NCI-H146 treated with DMSO at 0.1 percent for 48 hours (cell line): ENCODE results near the gene UPF1.

Source experiments
- DNase-seq: peaks from one replicate; lab custom pipeline; 2025; ENCODE audit not compliant: unreplicated experiment; lab: John Stamatoyannopoulos, UW

Gene UPF1

DNA sequence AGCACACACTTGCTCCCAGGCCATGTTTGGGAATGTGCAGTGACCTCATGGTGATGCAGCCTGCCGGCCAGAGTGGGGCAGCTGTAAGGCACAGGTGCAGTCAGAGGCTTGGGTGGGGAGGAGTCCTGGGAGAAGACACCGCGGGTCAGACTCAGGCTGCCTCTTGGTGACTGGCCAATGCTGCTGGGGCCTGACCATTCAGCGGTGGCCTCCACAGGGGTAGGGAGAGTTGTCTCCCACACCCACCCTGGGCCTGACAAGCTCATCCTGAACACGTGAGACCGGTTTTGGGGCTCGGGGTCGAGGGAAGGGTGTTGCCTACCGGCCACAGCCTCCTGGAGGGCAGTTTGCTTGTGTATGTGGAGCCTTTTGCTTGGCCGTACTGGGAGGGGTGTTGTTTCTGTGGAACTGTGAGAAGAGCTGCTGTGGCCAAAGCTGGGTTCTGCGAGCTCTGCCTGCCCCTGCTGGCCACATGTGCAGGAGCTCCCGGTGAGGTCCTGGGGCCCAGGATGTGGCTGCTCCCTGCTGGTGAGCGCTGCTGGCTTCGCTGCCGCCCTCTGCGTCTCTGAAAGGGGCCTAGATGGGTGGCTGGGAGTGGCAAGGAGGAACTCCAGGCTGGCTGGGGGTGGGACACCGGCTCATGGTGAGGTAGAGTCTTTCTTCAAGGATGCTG is 22.1 kb downstream of the UPF1 start:
- DNase-seq: no peak

DNA sequence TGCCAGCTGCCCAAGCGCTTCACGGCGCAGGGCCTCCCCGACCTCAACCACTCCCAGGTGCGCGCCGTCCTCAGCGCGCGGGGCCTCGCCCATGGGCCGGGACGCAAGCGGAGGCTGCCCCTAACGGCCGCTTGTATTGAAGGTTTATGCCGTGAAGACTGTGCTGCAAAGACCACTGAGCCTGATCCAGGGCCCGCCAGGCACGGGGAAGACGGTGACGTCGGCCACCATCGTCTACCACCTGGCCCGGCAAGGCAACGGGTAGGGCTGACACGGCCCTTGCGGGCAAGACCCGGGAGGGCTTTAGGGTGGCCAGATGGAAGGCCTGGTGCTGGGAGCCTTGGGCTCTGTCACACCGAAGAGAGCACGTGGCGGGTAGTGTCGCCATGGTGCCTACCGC is 23.2 kb downstream of the UPF1 start:
- DNase-seq: no peak

DNA sequence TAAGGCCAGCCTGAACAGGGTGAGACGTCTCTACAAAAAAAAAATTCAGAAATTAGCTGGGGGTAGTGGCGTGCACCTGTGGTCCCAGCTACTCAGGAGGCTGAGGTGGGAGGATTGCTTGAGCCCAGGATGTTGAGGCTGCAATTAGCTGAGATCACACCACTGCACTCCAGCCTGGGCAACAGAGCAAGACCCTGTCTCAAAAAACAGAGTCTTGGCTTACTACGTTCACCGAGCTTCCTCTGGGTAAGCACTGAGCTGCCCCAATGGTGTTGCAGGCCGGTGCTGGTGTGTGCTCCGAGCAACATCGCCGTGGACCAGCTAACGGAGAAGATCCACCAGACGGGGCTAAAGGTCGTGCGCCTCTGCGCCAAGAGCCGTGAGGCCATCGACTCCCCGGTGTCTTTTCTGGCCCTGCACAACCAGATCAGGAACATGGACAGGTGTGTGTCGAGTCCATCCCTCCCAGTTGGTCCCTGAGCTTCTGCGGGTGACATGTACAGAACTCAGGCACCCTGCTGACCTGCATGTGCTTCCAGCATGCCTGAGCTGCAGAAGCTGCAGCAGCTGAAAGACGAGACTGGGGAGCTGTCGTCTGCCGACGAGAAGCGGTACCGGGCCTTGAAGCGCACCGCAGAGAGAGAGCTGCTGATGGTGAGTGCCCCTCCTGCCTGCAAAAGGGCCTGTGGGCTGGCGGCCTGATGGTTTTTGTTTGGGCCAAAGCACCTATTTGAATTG is 24.1 kb downstream of the UPF1 start:
- no peak for DNase-seq

DNA sequence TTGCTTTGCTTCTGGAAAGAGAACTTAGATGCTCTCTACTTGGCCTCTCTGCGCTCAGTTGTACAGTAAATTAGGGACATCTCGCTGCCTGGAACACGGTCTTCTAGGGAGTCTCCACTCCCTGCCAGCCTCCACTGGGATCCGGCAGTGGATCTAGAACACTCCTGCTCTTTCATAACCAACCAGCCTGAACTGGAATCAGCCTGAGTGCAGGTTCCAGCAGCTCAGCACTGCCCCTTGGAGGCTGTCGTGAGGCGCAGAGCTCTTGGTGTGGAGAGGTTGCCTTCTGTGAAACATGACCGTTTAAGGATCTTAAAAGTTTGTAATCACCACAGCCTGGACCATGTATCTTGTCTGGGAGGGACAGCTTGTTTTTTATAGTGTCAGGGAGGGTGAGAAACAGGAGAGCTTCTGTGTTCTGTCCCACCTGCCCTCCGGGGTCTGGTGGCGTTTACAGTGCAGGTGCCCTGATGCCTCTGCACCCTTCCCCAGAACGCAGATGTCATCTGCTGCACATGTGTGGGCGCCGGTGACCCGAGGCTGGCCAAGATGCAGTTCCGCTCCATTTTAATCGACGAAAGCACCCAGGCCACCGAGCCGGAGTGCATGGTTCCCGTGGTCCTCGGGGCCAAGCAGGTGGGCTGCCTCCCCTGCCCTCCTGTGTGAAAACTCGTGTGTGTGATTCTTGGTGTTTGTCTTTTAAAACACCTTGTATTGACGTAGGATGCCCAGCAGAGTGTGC is 24.8 kb downstream of the UPF1 start:
- DNase-seq: no peak

DNA sequence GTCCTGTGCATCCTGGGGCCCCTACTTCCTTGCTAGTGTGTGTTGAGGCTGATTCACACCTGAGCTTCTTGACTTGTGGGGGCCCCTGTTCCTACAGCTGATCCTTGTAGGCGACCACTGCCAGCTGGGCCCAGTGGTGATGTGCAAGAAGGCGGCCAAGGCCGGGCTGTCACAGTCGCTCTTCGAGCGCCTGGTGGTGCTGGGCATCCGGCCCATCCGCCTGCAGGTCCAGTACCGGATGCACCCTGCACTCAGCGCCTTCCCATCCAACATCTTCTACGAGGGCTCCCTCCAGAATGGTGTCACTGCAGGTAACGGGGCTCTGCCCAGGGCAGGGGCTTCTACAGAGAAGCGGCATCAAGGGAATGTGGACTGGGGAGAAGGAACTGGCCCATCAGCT is 25.5 kb downstream of the UPF1 start:
- no peak for DNase-seq

DNA sequence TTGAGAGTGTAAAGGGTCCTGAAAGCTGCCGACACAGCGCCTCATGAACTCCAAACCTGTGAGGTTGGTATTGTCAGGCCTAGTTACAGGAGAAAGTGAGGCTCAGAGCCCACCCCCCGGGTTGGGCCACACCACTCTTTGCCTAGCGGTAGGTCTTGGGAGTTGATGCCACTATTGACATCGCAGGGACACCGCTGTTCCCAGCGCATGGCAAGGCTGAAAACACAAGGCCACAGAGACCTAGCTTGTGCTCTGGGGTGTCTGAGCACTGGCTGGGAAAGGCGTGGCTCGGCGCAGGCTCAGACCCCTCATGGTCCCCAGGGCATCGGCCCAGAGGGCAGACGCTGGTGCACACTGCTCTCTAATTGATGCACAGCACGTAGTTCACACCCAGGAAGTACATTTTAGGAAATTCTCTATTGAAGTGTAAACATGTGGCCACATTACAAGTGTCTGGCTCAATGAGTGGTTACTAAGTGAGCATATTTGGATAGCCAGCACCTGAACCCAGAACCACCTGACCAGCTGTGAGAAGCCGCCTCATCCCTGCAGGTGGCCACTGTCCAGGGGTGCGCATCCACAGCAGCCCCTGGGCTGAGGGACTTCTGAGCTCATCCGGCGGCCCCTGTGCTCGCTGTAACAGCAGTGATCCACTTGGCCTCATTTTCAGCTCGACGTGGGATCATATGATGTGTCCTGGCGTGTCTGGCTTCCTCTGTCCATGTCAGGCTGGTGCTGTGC is 27.3 kb downstream of the UPF1 start:
- no peak for DNase-seq

DNA sequence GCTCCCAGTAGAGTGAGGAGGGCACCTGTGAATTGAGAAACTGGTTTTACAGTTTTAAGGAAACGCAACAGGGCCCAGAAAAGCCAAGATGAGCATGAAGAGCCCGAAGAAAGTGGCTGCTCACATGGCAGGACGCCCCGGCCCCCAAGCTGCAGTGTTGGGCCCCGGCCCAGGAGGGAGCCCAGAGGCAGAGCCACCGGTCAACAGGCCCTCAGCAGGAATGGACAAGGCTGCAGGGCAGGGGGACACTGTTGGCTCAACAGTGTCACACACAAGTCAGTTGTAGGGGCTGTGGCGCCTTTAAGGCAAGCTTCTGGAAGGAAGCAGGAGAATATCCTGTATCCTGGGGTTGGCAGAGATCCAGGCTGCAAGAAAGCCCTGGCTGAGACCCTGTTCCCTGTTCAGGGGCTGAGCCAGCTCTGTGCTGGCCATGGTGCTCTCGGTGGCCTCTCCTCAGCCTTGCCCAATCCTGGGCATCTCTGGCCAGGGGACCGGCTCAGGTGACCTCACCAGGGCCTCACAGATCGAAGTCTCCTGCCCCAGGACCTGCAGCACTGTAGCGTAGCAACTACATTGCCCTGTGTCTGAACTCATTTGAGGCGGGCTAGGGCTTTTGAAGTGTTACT is 28.0 kb downstream of the UPF1 start:
- no peak for DNase-seq

DNA sequence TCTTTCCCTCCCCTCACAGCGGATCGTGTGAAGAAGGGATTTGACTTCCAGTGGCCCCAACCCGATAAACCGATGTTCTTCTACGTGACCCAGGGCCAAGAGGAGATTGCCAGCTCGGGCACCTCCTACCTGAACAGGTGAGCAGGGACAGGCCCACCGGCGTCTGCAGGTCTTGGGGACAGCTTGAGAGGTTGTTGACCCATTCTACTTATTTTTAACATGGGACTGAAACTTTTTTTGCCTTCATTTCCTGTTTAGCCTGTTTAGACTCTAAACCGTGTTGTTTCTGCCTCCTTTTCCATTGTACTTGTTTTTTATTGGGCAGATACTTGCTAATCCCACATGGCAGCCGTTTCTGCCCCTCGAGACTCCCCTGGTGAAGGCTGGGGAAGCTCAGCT is 28.5 kb downstream of the UPF1 start:
- DNase-seq: no peak

DNA sequence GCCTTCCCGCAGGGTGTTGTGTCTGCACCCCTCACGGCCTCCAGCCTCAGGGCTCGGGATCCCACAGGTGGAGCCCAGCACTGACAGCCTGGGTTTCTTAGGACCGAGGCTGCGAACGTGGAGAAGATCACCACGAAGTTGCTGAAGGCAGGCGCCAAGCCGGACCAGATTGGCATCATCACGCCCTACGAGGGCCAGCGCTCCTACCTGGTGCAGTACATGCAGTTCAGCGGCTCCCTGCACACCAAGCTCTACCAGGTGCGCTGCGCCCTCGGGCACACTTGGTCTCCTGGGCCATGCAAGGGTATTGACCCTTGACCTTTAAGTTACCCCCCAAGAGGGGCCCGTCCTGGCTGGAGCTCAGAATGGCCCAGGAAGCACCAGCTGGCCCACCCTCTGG is 29.0 kb downstream of the UPF1 start:
- no peak for DNase-seq

DNA sequence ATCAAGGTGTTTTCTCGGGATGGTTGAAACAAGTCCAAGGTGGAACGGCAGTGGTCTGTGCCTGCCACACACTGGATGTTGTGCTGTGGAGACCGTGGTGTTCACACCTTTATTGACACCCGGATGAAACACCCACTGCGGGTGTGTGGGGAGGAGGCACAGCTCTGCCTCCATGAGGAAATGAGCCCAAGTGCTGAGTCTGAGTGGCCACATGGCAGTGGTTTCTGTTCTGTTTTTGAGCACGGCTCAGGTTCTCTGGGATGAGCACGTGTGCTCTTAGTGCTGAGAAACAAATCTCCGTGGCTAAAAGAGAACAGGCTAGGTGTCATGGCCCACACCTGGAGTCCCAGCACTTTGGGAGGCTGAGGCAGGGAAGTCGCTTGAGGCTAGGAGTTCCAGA is 29.5 kb downstream of the UPF1 start:
- DNase-seq: no peak

DNA sequence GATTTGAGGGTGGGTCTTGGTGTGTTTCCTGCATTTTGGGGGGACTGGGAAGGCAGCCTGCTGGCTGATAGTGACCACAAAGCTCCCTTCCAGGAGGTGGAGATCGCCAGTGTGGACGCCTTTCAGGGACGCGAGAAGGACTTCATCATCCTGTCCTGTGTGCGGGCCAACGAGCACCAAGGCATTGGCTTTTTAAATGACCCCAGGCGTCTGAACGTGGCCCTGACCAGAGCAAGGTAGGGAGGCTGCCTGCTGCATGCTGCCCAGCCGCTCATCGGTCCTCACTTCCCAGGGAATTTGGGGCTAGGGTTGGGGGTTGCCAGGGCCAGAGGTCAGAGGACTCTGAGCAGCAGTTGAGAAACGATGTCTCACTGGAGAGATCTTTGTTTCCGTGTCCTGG is 30.2 kb downstream of the UPF1 start:
- DNase-seq: no peak

DNA sequence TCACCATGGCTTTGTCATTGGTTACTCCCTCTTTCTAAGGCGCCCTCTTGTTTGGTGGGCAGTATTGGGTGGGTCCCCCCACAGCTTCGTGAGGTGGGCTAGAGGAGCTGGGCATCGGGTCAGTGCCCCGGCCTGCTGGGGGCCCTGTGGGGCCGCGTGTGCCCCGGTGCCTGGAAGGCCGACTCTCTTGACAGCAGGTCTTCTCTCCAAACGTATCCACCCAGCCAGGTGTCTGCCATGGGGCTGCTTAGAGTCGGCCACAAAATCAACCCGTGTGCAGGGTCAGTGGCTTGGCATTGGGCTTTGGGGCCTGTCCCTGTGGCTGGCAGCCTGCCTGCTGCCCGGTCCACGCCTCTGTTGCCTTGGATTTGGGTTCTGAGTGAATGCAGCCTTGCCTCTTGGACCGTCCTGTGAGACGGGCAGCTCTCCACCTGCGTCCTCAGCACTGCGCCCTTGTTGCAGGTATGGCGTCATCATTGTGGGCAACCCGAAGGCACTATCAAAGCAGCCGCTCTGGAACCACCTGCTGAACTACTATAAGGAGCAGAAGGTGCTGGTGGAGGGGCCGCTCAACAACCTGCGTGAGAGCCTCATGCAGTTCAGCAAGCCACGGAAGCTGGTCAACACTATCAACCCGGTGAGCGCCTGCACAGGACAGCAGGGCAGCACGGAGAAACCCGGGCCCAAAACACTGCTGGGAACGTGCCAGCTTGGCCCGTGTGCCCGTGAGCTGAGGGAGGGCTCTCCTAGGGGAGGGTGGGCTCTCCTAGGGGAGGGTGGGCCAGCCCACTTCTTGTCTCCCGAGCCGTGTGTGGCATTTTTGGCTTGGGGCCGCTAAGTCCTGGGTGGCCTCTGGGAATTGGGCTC is 31.4 kb downstream of the UPF1 start:
- DNase-seq: no peak

DNA sequence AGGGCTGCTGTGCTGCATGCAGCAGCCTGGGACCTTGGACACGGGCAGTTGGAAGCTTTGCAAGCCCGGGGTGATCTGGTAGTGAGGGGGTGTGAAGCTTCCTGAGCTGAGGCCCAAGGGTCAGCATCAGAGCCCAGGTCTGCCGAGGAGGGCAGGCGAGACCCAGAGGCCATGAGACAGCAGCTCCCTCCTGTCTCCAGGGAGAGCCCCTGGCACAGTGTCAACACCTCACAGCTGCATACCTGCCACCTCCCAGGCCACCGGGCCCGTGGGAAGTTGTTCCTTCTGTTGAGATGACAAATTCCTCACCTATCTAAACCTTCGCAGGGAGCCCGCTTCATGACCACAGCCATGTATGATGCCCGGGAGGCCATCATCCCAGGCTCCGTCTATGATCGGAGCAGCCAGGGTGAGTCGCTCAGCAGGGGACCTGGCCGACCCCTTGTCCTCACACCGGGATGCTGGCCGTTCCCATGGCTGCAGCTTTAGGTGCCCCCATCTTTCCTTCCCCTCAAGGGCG is 32.1 kb downstream of the UPF1 start:
- DNase-seq: no peak

DNA sequence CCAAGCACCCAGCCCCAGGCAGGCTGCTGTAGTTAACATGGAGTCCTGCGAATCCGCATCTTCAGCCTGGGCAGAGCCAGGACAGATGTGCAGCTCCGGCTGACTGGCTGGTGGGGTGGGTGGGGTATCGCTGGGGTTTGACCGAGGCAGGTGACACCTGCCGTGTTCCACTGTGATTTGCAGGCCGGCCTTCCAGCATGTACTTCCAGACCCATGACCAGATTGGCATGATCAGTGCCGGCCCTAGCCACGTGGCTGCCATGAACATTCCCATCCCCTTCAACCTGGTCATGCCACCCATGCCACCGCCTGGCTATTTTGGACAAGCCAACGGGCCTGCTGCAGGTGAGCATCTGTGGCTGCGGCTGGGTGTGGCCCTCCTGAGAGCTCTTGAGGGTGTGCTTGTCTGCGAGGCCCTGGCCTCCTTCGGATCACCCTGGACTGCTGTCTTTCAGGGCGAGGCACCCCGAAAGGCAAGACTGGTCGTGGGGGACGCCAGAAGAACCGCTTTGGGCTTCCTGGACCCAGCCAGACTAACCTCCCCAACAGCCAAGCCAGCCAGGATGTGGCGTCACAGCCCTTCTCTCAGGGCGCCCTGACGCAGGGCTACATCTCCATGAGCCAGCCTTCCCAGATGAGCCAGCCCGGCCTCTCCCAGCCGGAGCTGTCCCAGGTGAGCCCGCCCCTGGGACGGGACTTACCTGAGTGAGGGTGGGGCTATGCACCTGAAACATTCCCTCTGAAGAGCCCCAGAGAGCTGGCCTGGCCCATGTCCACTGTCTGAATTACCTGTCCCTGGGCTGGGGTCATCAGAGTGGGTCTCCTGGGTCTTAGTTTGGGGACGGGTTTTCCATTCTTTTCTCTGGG is 33.6 kb downstream of the UPF1 start:
- no peak for DNase-seq

DNA sequence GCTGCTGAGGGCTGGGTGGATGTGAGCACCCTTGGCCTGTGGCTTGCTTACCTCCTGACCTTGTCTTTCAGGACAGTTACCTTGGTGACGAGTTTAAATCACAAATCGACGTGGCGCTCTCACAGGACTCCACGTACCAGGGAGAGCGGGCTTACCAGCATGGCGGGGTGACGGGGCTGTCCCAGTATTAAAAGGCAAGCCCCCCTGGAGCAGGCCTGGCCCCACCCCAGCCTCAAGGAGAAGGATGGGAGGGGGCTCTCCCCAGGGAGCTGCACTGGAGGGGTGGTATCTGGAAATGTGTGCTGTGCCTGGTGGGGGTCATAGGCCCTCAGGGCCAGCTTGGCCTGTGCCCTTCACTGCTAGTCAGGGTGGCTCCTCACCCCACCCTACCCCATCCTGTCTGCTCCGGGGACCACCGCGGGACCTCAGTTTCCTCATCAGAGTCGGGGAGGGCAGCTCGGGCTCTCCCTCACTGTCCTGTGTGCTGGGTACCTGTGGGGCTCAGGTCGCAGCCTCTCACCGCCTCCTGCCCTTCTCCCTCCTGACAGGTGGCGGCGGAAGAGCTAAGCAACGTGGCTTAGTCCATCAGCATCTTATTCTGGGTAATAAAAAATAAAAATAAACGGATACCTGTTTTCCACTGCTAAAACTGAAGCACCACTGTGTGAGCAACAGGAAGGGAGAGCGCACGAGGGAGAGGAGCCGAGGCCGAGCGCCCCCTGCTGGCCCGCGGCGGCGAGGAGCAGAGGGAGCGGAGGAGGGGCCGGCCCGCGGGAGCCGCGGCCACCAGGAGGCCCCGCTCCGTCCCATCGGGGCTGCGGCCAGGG is 34.4 kb downstream of the UPF1 start:
- DNase-seq: no peak

DNA sequence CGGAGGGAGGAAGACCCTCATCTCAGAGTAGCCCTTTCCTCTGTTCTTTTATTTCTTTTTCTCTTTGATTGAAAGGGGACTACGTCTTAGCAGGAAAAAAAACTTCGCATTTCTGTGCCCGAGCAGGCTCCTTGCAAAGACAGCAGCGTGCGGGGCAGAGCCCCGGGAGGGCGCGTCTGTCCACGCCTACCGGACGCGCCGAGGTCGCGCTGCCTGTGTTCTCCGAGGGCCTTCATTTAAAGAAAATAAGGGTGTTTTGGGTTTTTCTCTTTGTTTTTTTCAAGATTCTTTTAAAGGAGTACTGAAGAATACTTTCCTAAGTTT is 35.0 kb downstream of the UPF1 start:
- DNase-seq: no peak

DNA sequence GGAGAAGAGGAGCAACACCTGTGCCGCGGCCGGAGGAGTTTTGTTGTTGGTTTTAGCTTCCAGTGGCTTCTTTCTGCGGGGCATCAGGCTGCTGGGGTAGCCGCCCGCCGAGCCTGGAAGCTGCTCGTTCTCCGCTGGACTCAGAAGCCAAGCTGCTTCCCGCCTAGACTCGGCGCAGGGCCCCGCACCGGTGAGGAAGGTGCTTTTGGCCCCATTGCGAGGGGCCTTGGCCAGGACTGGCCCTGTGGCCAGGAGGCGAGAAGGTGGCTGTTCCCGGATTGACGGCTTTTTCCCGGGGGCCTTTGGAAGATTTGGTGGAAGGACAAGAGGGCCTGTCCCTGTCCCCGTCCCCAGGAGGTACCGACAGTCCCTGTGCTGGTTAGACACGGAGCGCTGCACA is 35.4 kb downstream of the UPF1 start:
- DNase-seq: no peak

DNA sequence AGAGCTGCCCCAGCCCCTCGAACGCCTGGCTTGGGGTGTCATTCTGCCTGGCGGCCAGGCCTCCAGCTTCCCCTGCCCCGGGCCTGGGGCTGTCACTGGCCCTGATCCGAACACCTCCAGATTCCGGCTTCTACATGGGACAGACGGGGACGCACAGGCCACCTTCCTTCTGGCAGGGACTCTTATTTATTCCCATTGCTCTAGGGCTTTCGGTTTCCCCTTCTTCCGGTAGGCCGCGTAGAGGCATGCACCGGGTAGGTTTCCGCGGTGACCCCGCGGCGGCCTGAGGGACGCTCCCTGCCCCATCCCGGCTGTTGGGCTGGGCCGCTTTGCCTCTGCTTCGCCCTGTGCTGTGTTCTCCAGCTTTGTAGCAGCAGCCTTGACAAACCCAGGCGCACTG is 36.0 kb downstream of the UPF1 start:
- DNase-seq: no peak
